Measurements from ENCODE around the gene NCBP3. TPM values are rescaled to one million over a fixed set of nuclear protein-coding genes. Genes with fewer than 3 reads are reported as not detected.
A peak's percentile ranks its signal among the peaks of the same experiment; 100 is the strongest.

Gene NCBP3
- total RNA-seq, 5 donors from 2014 or later (not counting 1 experiment from before 2014, with no cell fraction given): 35.6 to 55.5 (median 46.7) TPM

GRCh38 chr17:3821101-3821500 lies 24.9 kb downstream of the NCBP3 start:
- no peaks in the 10 kb centered on the region for H3K27me3 ChIP-seq (replicated peaks in 1 of 2; ENCODE audit: control insufficient read depth in 2 of 2, extremely low read depth in 1 of 2, insufficient read depth in 2 of 2, low read length in 1 of 2)
- no peak overlapping the region for H3K4me3 Mint-ChIP-seq
- H3K27me3 Mint-ChIP-seq: no peaks in the 10 kb centered on the region
- CTCF ChIA-PET: interaction anchor here in 1 of 2 donors (0.6 kb wide), 1 partner anchor 995 kb away, joined by 5 read pairs; no protein-coding TSS in a partner anchor
- H3K9me3 Mint-ChIP-seq: no peaks in the 10 kb centered on the region
- H3K4me1 ChIP-seq (ENCODE audit: control insufficient read depth in 1 of 2, extremely low read depth in 1 of 2, insufficient read depth in 2 of 2, low read length in 2 of 2): no peaks in the 10 kb centered on the region
- no peak overlapping the region for H3K4me3 ChIP-seq (ENCODE audit: control insufficient read depth in 1 of 2, extremely low read depth in 1 of 2, low read length in 1 of 2)
- H3K27ac Mint-ChIP-seq: no peak overlapping the region
- 97% methylated on average over 4 of the region's 9 CpGs for WGBS (ENCODE audit: insufficient coverage)
- H3K36me3 Mint-ChIP-seq: peaks cover 59% of the 10 kb centered on the region
- no peak for ATAC-seq (replicated peaks in 1 of 4)
- H3K9me3 ChIP-seq: no peaks in the 10 kb centered on the region
- POLR2A ChIA-PET: no interaction called here
- no peak overlapping the region for H3K27ac ChIP-seq (ENCODE audit: low read length)
- no peak for DNase-seq
- H3K4me1 Mint-ChIP-seq: peaks cover 0 to 2% (median 0%) of the 10 kb centered on the region in 3 donors
- H3K36me3 ChIP-seq (ENCODE audit: control insufficient read depth in 2 of 2, extremely low read depth in 1 of 2, insufficient read depth in 1 of 2, low read length in 1 of 2): peaks cover 13 to 74% of the 10 kb centered on the region in 2 donors

DNA sequence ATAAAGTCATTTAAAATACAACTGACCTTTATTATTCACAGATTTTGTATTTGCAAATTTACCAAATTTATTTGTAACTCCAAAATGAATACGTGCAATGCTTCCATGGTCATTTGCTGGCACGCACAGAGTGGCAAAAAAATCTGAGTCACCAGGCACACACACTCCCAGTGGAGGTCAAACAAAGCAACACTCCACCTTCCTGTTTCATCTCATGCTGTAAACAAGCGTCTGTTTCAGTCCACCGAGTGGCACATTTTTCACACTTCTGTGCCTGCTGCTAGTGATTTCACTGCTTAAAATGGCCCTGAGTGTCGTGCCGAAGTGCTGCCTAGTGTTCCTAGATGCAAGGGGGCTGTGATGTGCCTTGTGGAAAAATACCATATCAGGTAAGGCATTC lies 27.3 kb downstream of the NCBP3 start:
- Histone ChIP-seq H3K27me3 (replicated peaks in 1 of 2; ENCODE audit: control insufficient read depth in 2 of 2, extremely low read depth in 1 of 2, insufficient read depth in 2 of 2, low read length in 1 of 2) (no peaks in the 10 kb centered on the region), H3K9me3 (no peaks in the 10 kb centered on the region), H3K27ac (ENCODE audit: low read length) (no peak overlapping the region), H3K4me3 (ENCODE audit: control insufficient read depth in 1 of 2, extremely low read depth in 1 of 2, low read length in 1 of 2) (no peak overlapping the region), H3K4me1 (ENCODE audit: control insufficient read depth in 1 of 2, extremely low read depth in 1 of 2, insufficient read depth in 2 of 2, low read length in 2 of 2) (no peaks in the 10 kb centered on the region), H3K36me3 (ENCODE audit: control insufficient read depth in 2 of 2, extremely low read depth in 1 of 2, insufficient read depth in 1 of 2, low read length in 1 of 2) (peaks cover 17 to 83% of the 10 kb centered on the region in 2 donors)
- Mint-ChIP-seq H3K4me1 (no peaks in the 10 kb centered on the region), H3K4me3 (no peak overlapping the region), H3K27ac (peak overlapping the region in 1 of 2 donors; percentile 16), H3K9me3 (no peaks in the 10 kb centered on the region), H3K27me3 (no peaks in the 10 kb centered on the region), H3K36me3 (peaks cover 59% of the 10 kb centered on the region)
- WGBS (ENCODE audit: insufficient coverage): 94% methylated on average over 6 of the region's 6 CpGs
- POLR2A ChIA-PET: no interaction called here
- ATAC-seq (replicated peaks in 1 of 4) (no peak), DNase-seq (no peak)
- CTCF ChIA-PET: no interaction called here

DNA sequence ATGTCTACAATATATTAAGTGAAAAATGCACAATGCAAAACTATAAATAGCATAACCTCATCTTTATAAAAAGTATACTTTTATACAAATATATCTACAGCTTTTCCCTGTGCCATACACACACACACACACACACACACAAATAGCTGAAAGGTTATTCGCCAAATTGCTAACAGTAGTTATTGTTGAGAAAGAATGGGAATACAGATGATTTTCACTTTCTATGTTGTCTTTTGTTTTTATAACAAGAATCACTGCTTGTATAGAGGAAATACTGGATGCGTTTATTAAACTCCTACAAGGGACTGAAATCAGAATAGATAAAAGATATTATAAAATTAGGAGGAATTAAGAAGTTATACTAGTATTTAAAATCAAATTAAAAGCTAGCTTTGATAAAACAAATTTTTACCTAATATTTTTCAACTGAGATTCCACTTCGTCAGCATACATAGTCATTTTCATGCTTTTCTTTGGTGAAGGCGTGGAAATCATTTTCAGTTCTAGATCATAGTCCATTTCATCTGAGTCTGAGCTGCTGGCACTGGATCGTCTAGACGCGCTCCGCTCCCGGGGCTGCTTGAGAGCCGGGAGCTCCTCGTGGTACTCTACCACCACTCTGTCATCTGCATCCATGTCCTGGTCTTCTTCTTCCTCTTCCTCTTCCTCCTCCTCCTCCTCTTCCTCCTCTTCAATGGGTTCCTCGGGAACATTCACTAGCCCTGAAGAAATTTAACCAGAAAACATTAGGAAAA lies 28.0 kb downstream of the NCBP3 start:
- peaks cover 59% of the 10 kb centered on the region for H3K36me3 Mint-ChIP-seq
- Histone ChIP-seq H3K4me1 (ENCODE audit: control insufficient read depth in 1 of 2, extremely low read depth in 1 of 2, insufficient read depth in 2 of 2, low read length in 2 of 2) (no peaks in the 10 kb centered on the region), H3K4me3 (ENCODE audit: control insufficient read depth in 1 of 2, extremely low read depth in 1 of 2, low read length in 1 of 2) (no peak overlapping the region), H3K27me3 (replicated peaks in 1 of 2; ENCODE audit: control insufficient read depth in 2 of 2, extremely low read depth in 1 of 2, insufficient read depth in 2 of 2, low read length in 1 of 2) (no peaks in the 10 kb centered on the region), H3K9me3 (no peaks in the 10 kb centered on the region), H3K36me3 (ENCODE audit: control insufficient read depth in 2 of 2, extremely low read depth in 1 of 2, insufficient read depth in 1 of 2, low read length in 1 of 2) (peaks cover 22 to 82% of the 10 kb centered on the region in 2 donors), H3K27ac (ENCODE audit: low read length) (no peak overlapping the region)
- ChIA-PET POLR2A (no interaction called here), CTCF (interaction anchor here in 1 of 2 donors (1.2 kb wide), 1 partner anchor 79 kb away, joined by 4 read pairs; no protein-coding TSS in a partner anchor)
- no peak overlapping the region for H3K27ac Mint-ChIP-seq
- DNase-seq (no peak), ATAC-seq (replicated peaks in 1 of 4) (no peak)
- no peaks in the 10 kb centered on the region for H3K9me3 Mint-ChIP-seq
- WGBS (ENCODE audit: insufficient coverage): 97% methylated on average over 10 of the region's 12 CpGs
- H3K4me1 Mint-ChIP-seq: no peaks in the 10 kb centered on the region
- no peaks in the 10 kb centered on the region for H3K27me3 Mint-ChIP-seq
- no peak overlapping the region for H3K4me3 Mint-ChIP-seq

DNA sequence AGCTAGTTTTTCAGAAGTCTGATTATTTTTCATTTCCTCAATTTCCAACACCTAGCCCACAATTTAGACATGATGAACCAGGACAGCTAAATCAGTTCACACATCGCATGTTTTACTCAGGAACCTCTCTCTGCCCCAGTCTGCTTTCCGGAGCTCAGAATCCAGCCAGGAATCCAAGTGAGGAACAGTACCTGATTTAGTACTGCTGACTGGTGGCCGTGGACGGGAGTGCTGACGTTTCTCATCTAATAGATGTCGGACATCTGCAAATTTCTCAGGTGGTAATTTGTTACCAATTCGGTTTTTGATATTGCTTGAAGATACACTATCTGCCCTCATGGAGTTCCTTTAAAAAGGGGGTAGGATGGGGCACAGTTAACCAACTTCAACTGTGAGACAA lies 30.1 kb downstream of the NCBP3 start:
- Mint-ChIP-seq H3K36me3 (peaks cover 57% of the 10 kb centered on the region), H3K27me3 (no peaks in the 10 kb centered on the region), H3K27ac (no peak overlapping the region), H3K4me1 (no peaks in the 10 kb centered on the region), H3K9me3 (no peaks in the 10 kb centered on the region), H3K4me3 (no peak overlapping the region)
- ATAC-seq (replicated peaks in 1 of 4): no peak
- peaks cover 22 to 83% of the 10 kb centered on the region in 2 donors for H3K36me3 ChIP-seq (ENCODE audit: control insufficient read depth in 2 of 2, extremely low read depth in 1 of 2, insufficient read depth in 1 of 2, low read length in 1 of 2)
- no peaks in the 10 kb centered on the region for H3K4me1 ChIP-seq (ENCODE audit: control insufficient read depth in 1 of 2, extremely low read depth in 1 of 2, insufficient read depth in 2 of 2, low read length in 2 of 2)
- H3K4me3 ChIP-seq (ENCODE audit: control insufficient read depth in 1 of 2, extremely low read depth in 1 of 2, low read length in 1 of 2): no peak overlapping the region
- no peak overlapping the region for H3K27ac ChIP-seq (ENCODE audit: low read length)
- CTCF ChIA-PET: interaction anchor here in 1 of 2 donors (0.6 kb wide), 1 partner anchor 61 kb away, joined by 5 read pairs; no protein-coding TSS in a partner anchor
- no peaks in the 10 kb centered on the region for H3K9me3 ChIP-seq
- DNase-seq: no peak
- POLR2A ChIA-PET: interaction anchor here in 1 of 2 donors (0.6 kb wide), 1 partner anchor 9 kb away, joined by 6 read pairs; no protein-coding TSS in a partner anchor
- WGBS (ENCODE audit: insufficient coverage): 96% methylated on average over 5 of the region's 7 CpGs
- H3K27me3 ChIP-seq (replicated peaks in 1 of 2; ENCODE audit: control insufficient read depth in 2 of 2, extremely low read depth in 1 of 2, insufficient read depth in 2 of 2, low read length in 1 of 2): no peaks in the 10 kb centered on the region

DNA sequence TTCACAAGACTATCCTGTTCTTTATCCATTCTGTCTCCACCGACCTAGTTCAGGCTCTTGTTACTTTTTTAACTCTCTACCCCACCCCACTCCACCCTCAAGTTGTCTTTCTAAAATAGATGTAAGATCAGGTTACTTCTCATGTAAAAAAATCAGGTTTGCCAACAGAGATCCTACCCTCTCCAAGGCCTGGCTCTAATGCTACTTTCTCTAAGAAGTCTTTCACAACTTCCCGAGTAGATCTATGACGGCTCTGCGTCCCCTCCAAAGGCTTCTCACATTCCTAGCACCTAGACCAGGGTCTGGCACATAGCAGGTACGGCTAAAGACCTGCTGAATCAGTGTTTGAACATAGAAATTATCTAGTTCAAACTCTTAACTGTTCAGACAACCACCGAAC lies 30.9 kb downstream of the NCBP3 start:
- no peaks in the 10 kb centered on the region for H3K4me1 Mint-ChIP-seq

GRCh38 chr17:3814361-3814760 lies 31.7 kb downstream of the NCBP3 start:
- DNase-seq (no peak), ATAC-seq (replicated peaks in 1 of 4) (no peak)
- WGBS (ENCODE audit: insufficient coverage): 94% methylated on average over 8 of the region's 13 CpGs
- Mint-ChIP-seq H3K9me3 (no peaks in the 10 kb centered on the region), H3K27me3 (no peaks in the 10 kb centered on the region), H3K4me1 (no peaks in the 10 kb centered on the region), H3K27ac (no peak overlapping the region), H3K4me3 (no peak overlapping the region), H3K36me3 (peaks cover 57% of the 10 kb centered on the region)
- no peak overlapping the region for H3K27ac ChIP-seq (ENCODE audit: low read length)
- peaks cover 16 to 82% of the 10 kb centered on the region in 2 donors for H3K36me3 ChIP-seq (ENCODE audit: control insufficient read depth in 2 of 2, extremely low read depth in 1 of 2, insufficient read depth in 1 of 2, low read length in 1 of 2)
- ChIA-PET POLR2A (no interaction called here), CTCF (interaction anchor here in 1 of 2 donors (1.0 kb wide), 1 partner anchor 32 kb away, joined by 8 read pairs; the partner anchor contains the start of gene NCBP3)
- no peaks in the 10 kb centered on the region for H3K9me3 ChIP-seq
- H3K4me1 ChIP-seq (ENCODE audit: control insufficient read depth in 1 of 2, extremely low read depth in 1 of 2, insufficient read depth in 2 of 2, low read length in 2 of 2): no peaks in the 10 kb centered on the region
- no peak overlapping the region for H3K4me3 ChIP-seq (ENCODE audit: control insufficient read depth in 1 of 2, extremely low read depth in 1 of 2, low read length in 1 of 2)
- H3K27me3 ChIP-seq (replicated peaks in 1 of 2; ENCODE audit: control insufficient read depth in 2 of 2, extremely low read depth in 1 of 2, insufficient read depth in 2 of 2, low read length in 1 of 2): no peaks in the 10 kb centered on the region

More for the DNA sequence above, 30.9 kb downstream of the NCBP3 start:
- no peak overlapping the region for H3K4me3 Mint-ChIP-seq
- 100% methylated on average over 3 of the region's 6 CpGs for WGBS (ENCODE audit: insufficient coverage)
- no peaks in the 10 kb centered on the region for H3K9me3 Mint-ChIP-seq
- H3K27me3 ChIP-seq (replicated peaks in 1 of 2; ENCODE audit: control insufficient read depth in 2 of 2, extremely low read depth in 1 of 2, insufficient read depth in 2 of 2, low read length in 1 of 2): no peaks in the 10 kb centered on the region
- H3K4me3 ChIP-seq (ENCODE audit: control insufficient read depth in 1 of 2, extremely low read depth in 1 of 2, low read length in 1 of 2): no peak overlapping the region
- no peak overlapping the region for H3K27ac Mint-ChIP-seq
- DNase-seq: no peak
- no peaks in the 10 kb centered on the region for H3K4me1 ChIP-seq (ENCODE audit: control insufficient read depth in 1 of 2, extremely low read depth in 1 of 2, insufficient read depth in 2 of 2, low read length in 2 of 2)
- no peak overlapping the region for H3K27ac ChIP-seq (ENCODE audit: low read length)
- ChIA-PET CTCF (interaction anchor here in 1 of 2 donors (1.0 kb wide), 1 partner anchor 31 kb away, joined by 8 read pairs; the partner anchor contains the start of gene NCBP3), POLR2A (no interaction called here)
- H3K27me3 Mint-ChIP-seq: no peaks in the 10 kb centered on the region
- ATAC-seq (replicated peaks in 1 of 4): no peak
- no peaks in the 10 kb centered on the region for H3K9me3 ChIP-seq
- peaks cover 55% of the 10 kb centered on the region for H3K36me3 Mint-ChIP-seq
- H3K36me3 ChIP-seq (ENCODE audit: control insufficient read depth in 2 of 2, extremely low read depth in 1 of 2, insufficient read depth in 1 of 2, low read length in 1 of 2): peaks cover 22 to 85% of the 10 kb centered on the region in 2 donors
